WI38 (cell line): ENCODE results near the gene PDCD4.

Experiments used
- H3K4me3 ChIP-seq: 2 replicates; pipeline ENCODE4 v1.5.1; 2011; ENCODE audit warnings: low read depth, mild to moderate bottlenecking, control low read depth, low read length
- CTCF ChIP-seq: IDR thresholded peaks from 2 replicates; pipeline ENCODE4 v1.5.1; 2012; ENCODE audit warnings: low read depth, mild to moderate bottlenecking, control low read depth, low read length

The PDCD4 gene

GRCh38 chr10:110835841-110836240, 35.9 kb upstream of the PDCD4 start:
- no peak for TF ChIP-seq CTCF
- H3K4me3 ChIP-seq: no peak overlapping the region

- H3K4me3 ChIP-seq: no peak overlapping the region
- no peak for TF ChIP-seq CTCF
These were observed 35.0 kb upstream of the PDCD4 start for GRCh38 chr10:110836706-110837105.

- no peak overlapping the region for H3K4me3 ChIP-seq
- no peak for TF ChIP-seq CTCF
These were observed 34.1 kb upstream of the PDCD4 start for GRCh38 chr10:110837418-110838171.

- H3K4me3 ChIP-seq: no peak overlapping the region
- no peak for TF ChIP-seq CTCF
These were observed 31.4 kb upstream of the PDCD4 start for GRCh38 chr10:110840225-110840922.

GRCh38 chr10:110840923-110841428, 30.8 kb upstream of the PDCD4 start:
- H3K4me3 ChIP-seq: no peak overlapping the region
- no peak for TF ChIP-seq CTCF

- TF ChIP-seq CTCF: no peak
- H3K4me3 ChIP-seq: no peak overlapping the region
These were observed 29.9 kb upstream of the PDCD4 start for GRCh38 chr10:110841767-110842267.
